ENCODE data around the gene KICS2.
"Not testable (repeated sequence)": the region's sequence is repeated elsewhere in the genome, so short reads cannot be mapped to it uniquely, and the experiment has no call there.

KICS2 gene

DNA sequence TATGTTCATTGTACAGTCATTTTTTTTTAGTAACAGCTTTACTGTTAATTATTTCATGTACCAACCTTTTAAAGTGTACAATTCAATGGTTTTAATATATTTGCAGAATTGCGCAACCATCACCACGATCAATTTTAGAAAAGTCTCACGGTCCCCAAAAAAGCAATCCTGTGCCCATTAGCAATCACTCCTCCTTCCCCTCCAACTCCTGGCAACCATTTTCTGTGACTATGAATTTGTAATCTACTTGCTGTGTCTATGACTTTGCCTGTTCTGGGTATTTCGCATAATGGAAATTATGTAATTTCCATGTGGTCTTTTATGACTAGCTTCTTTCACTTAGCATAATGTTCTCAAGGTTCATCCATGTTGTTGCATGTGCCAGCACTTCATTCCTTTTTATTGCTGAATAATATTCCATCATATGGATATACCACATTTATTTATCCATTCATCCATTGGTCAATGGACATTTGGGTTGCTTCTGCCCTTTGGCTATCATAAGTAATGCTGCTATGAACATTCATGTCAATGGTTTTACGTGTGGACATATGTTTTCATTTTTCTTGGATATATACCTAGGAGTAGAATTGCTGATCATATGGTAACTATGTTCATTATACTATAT lies 9.9 kb downstream of the KICS2 start:
- no peak for DNase-seq

- no peak for DNase-seq
Observed at GRCh38 chr12:64207453-64207852, 14.6 kb downstream of the KICS2 start.

DNA sequence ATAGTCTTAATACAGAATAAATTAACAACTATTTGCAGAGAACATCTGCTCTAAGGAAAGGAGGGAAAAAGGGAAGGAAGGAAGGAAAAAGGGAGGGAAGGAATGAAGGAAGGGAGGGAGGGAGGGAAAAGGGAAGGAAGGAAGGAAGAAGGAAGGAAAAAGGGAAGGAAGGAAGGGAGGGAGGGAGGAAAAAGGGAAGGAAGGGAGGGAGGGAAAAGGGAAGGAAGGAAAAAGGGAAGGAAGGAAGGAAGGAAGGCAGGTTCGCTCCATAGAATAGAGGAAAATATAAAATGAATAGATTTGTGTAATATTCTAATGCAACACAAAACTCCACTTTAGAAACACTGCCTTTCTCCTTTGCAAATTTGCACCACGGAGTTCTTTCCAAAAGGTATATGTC lies 16.6 kb downstream of the KICS2 start:
- DNase-seq = no peak

- DNase-seq = no peak
Observed at GRCh38 chr12:64203775-64204174, 18.3 kb downstream of the KICS2 start.

DNA sequence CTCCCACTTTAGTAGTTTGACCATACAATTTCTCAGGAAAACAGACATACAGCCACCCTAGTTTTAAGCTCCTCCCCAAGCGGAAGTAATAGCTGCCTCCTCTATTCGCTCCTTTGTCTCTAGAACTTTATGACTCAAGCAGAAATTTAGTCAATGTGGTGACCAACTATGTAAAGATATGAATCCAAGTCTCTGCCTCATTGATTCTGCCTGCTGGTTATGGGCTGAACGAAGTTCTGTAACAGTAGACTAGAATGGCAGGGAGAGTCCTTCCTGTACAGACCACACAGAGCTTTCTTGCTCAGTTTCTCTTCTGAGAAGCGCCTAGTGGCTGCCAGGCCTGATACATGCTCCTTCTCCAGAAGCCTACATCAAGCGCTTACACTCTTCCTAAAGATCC lies 19.1 kb downstream of the KICS2 start:
- DNase-seq = no peak

GRCh38 chr12:64195841-64196240 lies 26.3 kb downstream of the KICS2 start:
- DNase-seq = not testable (repeated sequence)

DNA sequence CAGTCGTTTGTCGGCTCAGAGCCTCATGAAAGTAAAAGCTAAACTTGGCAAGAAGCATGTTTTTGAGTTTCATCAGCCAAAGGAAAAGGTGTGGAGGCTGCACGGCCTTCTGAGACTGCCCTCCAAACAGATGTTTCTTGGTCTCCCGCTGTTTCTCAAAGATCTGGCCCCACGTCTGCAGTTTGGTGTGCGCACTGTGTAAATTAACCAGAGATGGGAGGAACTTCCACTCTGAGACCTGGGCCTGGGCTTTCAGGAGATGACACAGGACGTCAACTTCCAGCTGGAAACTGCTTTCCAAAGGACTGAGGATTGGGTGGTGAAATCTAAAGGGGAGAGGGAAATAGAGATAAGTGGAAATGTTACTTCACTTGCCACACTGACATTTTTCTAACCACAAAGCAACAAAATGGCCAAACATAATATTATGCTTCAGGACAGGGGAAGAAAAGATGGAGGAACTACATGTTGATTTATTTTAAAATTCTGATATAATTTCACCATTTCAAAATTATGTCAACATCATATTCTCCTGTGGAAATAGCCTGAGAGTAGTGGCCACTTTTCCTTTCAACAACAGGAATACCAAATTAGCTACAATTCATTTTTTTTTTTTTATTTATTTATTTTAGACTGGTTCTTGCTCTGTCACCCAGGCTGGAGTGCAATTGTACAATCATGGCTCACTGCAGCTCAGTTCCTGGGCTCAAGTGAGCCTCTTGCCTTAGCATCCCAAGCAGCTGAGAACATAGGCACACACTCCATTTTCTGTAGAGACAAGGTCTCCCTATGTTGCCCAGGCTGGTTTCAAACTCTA lies 27.6 kb downstream of the KICS2 start:
- no peak for DNase-seq

- DNase-seq = no peak
Observed at GRCh38 chr12:64193931-64194330, 28.2 kb downstream of the KICS2 start.

DNA sequence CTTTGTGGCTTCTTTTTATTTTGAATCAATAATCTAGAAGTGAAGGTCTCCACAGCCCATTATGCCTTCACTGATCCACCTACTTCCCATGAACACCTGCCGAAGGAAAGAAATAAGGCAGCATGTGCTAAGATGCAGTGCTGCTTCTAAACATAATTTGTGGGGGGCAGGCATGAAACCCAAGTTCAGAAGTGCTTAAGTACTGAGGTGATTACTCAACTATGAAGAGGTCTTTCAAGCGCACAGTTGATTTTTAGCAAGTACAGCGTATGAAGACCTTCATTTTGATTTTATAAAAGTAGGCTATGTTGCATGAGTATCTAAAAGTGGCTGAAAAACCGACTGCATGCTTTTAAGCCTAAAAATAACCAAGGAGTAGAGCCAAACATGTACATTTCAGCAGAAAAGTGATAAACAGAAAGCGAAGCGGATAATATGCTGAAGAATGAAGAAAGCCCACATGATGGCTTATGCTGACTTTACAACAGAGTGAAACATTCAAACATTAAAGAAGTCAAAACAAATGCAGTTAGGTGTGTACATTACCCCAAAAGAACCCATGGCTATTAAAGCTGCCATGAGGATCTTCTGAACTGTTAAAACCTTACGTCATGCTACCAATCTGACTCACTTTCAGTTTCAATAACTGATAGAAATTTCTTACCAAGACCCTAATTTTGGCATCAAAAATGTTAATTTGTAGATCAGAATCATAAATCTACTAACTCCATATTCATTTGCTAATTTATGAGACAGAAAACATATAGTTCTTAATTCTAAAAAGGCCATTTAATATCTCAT lies 29.3 kb downstream of the KICS2 start:
- DNase-seq = no peak

DNA sequence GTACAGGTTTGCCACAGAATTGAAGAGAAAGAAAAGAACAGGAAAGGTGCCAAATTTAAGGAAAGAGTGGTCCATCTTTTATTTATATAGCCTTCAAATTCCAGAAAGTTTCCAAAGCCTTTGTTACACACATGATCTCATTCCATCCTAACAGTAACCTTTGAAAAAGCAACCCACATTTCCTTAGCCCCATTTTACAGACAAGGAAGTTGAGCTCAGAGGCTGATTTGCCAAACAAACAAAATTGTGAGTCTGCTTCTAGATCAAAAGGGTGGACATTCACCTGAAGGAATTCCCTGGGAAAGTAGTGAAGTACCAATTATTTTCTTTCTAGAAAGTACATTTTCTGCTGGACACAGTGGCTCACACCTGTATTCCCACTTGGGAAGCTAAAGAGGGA lies 32.0 kb downstream of the KICS2 start:
- no peak for DNase-seq

DNA sequence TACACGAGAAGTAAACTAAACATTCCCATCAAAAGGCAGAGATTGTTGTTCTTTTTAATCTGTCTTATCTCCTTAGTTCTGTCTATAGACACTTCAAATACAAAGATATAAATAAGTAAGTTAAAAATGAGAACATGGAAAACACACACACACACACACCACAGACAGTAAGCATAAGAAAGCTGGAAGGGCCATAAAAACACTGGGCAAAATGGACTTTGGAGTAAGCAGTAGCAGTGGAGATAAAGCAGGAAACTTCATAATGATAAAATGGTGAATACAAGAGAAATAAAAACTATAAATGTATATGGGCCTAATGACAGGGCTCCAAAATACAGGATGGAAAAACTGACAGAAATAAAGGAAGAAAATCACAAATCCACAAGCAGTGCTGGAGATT lies 32.6 kb downstream of the KICS2 start:
- no peak for DNase-seq

- DNase-seq = no peak
Observed at GRCh38 chr12:64187794-64188193, 34.3 kb downstream of the KICS2 start.

DNA sequence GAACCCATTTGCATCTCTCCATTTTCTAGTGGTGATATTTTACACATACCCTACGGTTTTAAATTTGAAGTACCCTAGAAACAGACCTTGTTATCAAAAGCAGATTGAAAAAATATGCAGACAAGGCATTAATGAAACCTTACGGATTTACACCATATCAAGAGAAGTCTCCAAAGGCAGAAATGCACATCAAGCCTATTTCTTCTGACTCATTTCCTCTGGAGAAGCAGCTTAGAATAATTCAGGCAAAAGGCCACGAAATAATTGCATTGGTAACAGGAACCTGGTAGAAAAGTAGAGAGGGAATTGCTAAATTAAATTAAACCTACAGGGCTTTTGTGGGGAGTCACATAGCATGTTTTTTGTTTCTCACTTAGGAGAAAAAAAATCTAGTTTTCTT lies 34.7 kb downstream of the KICS2 start:
- no peak for DNase-seq

DNA sequence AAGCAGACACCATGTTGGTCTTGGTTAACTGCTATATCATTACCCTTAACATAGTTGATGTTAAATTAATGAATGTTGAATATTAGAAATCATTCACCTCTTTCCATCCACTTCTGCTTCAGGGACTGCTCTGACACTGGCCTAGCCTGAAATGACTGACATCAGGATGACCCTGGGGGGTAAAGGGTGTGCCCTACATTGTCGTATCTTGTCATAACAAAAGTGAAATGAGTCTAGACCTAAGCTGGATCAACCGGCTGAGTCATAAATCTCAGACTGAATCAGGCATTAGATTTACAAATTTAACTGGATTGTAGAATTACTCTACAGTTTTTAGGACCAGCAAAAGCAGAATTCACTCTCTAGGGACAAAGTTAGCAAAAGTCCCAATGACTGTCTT lies 35.3 kb downstream of the KICS2 start:
- DNase-seq = no peak

- DNase-seq = no peak
Observed at GRCh38 chr12:64184216-64184615, 37.9 kb downstream of the KICS2 start.

GRCh38 chr12:64181430-64182291 lies 40.4 kb downstream of the KICS2 start:
- peak; percentile 30 for DNase-seq

- no peak for DNase-seq
Observed at GRCh38 chr12:64180951-64181350, 41.1 kb downstream of the KICS2 start.

- DNase-seq = no peak
Observed at GRCh38 chr12:64178122-64178521, 44.0 kb downstream of the KICS2 start.

DNA sequence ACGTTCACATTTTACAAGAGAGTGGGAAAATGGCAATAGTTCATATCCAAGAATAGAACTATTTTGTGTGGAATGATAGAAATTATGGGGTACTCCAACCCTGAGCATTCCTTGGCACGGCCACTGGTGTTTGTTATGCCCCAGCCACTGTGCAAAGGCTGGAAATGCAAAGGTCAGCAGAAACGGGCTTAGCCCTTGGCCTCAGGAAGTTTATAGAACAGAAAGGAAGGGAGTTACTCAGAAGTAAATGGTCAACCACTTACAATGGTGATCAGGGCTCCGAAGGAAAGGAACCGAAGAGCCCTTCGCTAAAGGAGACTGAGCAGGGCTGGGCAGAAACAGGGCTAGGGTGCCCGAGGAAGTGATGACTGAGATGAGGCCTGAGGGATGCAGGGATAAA lies 45.1 kb downstream of the KICS2 start:
- DNase-seq = no peak

DNA sequence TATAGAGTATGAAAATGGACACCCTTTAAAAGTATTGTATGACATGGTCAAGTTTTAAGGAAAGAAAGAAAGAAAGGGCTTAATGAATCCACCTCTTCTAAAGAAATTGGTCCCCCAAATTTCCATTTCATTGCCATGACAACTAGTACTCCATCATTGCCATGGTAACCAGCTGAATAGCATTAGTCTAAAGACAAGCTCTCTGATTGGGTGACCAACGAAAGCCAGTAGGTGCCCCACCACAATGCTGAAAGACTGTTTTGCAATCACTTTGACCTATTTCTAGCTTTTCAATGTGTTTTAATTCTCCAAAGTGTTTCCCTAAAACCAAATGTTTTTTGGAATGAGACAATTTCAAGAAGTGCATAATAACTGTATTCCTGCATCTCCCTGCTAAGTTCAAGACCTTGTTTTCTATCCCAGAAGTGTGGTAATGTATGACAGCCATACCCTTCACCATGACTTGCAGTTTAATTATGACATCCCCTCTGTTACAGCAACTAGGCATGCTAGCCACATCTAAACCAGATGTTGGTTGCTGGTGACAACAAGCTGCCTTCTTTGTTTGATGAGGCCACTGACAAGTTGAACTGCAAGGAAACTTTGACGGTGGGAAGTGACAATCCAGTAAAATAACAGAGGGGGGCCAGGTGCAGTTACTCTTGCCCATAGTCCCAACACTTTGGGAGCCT lies 46.7 kb downstream of the KICS2 start:
- DNase-seq = no peak

- DNase-seq = no peak
Observed at GRCh38 chr12:64173456-64173855, 48.6 kb downstream of the KICS2 start.
